Posterior cingulate gyrus (tissue), 11 donors: ENCODE results near the gene NFE2L3.
"Not testable (repeated sequence)": the region's sequence is repeated elsewhere in the genome, so short reads cannot be mapped to it uniquely, and the experiment has no call there.

Experiments used
- DNase-seq, 10 donors: peaks; one replicate each; pipeline versions ENCODE4 v3.0.0 to v3.0.0-alpha.2; 2020 to 2021; ENCODE audit warnings: mixed read lengths in 3 of 10
- intact Hi-C: fragments of 100-400 bp; cut with DNase I; formaldehyde crosslinking; loops from one replicate; pipeline ENCODE4 v1.15.1; 2023

NFE2L3 gene

DNA sequence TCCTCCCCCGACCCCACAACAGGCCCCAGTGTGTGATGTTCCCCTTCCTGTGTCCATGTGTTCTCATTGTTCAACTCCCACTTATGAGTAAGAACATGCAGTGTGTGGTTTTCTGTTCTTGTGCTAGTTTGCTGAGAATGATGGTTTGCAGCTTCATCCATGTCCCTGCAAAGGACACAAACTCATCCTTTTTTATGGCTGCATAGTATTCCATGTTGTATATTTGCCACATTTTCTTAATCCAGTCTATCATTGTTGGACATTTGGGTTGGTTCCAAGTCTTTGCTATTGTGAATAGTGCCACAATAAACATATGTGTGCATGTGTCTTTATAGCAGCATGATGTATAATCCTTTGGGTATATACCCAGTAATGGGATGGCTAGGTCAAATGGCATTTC, 11.8 kb downstream of the NFE2L3 start:
- DNase-seq, intact Hi-C loops: not testable (repeated sequence)

GRCh38 chr7:26165950-26166683, 14.1 kb downstream of the NFE2L3 start:
- DNase-seq: no peak
- intact Hi-C loops: no loop called here

- intact Hi-C loops: no loop called here
- no peak for DNase-seq
These were observed 14.8 kb downstream of the NFE2L3 start for GRCh38 chr7:26166684-26167266.

DNA sequence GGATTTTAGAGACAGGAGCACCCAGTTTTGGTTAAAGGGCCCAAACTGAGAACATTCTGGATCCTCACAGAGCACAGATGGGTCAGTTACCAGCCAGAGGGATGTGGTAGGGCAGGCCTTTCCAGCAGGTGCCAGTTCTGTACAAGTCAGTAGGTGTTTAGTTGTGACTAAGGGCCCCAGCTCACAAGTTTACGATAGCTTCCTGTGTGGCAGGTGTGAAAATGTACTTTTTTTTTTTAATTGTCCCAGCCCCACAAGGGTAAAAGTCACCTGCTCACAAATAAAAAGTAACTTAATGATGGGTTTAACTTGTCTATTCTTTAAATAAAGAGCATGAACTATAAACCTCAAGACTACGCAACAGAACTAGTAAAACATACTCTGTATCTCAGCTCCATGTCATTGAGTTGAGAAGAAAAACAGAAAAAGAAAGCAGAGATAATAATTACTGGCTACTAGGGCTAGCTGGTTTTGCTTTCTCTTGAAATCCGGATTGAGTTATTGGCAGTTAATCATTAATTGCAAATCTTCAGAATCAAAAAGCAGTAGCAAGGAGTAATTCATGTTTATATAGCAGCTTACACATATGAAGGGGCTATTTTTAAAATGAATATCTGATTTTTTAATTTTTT, 15.4 kb downstream of the NFE2L3 start:
- intact Hi-C loops: no loop called here
- no peak for DNase-seq

GRCh38 chr7:26168458-26169023, 16.5 kb downstream of the NFE2L3 start:
- intact Hi-C loops: no loop called here
- no peak for DNase-seq

DNA sequence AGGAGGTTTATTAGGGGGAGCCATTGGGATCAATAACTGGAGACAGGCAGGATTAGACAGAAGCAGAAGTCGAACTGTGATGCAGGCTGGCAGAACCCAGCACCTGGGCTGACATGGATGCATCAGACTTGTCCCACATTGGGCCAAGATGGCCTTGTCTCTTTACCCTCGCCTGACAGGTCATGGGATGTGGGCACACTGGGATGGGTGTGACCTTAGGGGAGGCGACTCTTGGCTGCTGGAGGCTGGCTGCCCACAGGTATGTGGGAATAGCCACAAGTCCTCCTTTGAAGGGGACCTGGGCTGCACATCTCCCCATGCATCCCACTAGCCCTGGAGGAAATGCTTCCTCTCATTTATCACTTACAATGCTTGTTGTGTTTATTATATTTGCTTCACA, 17.3 kb downstream of the NFE2L3 start:
- intact Hi-C loops: no loop called here
- no peak for DNase-seq

DNA sequence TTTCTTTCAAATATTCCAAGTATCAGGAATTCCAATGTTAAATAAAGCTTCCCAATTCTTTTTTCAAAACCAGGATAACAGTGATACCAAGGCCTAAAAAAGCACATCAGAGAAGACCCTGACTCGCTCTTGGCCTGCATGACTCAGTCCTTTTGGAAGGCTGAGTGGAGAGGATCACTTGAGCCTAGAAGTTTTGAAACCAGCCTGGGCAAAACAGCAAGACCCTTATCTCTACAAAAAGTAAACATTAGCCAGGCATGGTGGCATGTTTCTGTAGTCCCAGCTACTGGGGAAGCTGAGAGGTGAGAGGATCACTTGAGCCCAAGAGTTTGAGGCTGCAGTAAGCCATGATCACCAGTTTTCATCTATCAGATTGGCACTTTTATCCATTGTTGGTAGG, 18.7 kb downstream of the NFE2L3 start:
- DNase-seq: no peak
- intact Hi-C loops: no loop called here

- no peak for DNase-seq
- intact Hi-C loops: no loop called here
These were observed 19.6 kb downstream of the NFE2L3 start for GRCh38 chr7:26171601-26172000.

GRCh38 chr7:26172048-26172447, 20.1 kb downstream of the NFE2L3 start:
- DNase-seq: no peak
- intact Hi-C loops: no loop called here

DNA sequence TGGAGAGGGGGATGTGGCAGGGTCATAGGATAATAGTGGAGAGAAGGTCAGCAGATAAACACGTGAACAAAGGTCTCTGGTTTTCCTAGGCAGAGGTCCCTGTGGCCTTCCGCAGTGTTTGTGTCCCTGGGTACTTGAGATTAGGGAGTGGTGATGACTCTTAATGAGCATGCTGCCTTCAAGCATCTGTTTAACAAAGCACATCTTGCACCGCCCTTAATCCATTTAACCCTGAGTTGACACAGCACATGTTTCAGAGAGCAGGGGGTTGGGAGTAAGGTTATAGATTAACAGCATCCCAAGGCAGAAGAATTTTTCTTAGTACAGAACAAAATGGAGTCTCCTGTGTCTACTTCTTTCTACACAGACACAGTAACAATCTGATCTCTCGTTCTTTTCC, 23.9 kb downstream of the NFE2L3 start:
- intact Hi-C loops: not testable (repeated sequence)

DNA sequence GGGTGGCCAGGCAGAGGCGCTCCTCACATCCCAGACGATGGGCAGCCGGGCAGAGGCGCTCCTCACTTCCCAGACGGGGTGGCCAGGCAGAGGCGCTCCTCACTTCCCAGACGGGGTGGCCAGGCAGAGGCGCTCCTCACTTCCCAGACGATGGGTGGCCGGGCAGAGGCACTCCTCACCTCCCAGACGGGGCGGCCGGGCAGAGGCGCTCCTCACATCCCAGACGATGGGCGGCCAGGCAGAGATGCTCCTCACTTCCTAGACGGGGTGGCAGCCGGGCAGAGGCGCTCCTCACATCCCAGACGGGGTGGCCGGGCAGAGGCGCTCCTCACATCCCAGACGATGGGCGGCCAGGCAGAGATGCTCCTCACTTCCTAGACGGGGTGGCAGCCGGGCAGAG, 24.7 kb downstream of the NFE2L3 start:
- intact Hi-C loops, DNase-seq: not testable (repeated sequence)

More for the DNA sequence above, 23.9 kb downstream of the NFE2L3 start:
- not testable (repeated sequence) for DNase-seq

DNA sequence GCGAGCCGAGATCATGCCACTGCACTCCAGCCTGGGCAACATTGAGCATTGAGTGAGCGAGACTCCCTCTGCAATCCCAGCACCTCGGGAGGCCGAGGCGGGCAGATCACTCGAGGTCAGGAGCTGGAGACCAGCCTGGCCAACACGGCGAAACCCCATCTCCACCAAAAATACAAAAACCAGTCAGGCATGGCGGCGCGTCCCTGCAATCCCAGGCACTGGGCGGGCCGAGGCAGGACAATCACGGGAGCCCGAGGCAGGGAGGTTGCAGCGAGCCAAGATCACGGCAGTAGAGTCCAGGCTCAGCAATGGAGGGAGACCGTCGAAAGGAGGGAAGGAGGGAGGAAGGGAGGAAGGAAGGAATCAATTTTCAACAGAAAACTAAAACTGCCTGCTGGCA, 25.3 kb downstream of the NFE2L3 start:
- intact Hi-C loops, DNase-seq: not testable (repeated sequence)

DNA sequence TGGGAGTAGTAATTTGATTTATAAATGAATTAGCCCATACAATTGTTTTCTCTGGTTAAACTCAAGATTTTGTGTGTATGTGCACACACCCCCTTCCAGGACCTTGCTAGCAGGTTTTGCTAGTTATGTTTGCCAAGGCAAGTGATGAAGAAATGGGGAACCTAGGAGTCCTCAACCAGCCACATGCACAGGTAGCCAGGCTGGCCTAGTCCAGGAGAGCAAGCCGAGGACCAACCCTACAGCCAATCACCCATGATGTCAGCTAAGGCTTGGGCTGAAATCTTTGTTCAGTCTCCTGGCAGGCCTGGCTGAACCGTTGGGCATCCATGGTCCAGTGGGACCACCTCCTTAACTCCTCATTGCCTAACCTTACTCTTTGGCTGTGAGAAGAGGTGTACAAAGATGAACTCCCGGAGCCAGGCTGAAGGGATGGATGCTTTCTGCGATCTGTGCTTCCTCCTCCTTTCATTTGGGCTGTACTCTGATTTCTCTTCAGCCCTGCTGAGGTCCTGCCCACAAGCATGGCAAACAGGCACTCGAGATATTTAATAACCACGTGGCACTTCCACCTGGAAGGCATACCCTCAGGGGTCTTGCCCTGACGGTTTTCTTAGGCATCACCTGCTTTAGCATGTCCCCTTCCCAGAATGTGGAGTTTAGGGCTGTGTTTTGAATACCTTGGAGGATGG, 26.4 kb downstream of the NFE2L3 start:
- no peak for DNase-seq
- intact Hi-C loops: no loop called here

- no peak for DNase-seq
- intact Hi-C loops: no loop called here
These were observed 27.4 kb downstream of the NFE2L3 start for GRCh38 chr7:26179422-26179821.

DNA sequence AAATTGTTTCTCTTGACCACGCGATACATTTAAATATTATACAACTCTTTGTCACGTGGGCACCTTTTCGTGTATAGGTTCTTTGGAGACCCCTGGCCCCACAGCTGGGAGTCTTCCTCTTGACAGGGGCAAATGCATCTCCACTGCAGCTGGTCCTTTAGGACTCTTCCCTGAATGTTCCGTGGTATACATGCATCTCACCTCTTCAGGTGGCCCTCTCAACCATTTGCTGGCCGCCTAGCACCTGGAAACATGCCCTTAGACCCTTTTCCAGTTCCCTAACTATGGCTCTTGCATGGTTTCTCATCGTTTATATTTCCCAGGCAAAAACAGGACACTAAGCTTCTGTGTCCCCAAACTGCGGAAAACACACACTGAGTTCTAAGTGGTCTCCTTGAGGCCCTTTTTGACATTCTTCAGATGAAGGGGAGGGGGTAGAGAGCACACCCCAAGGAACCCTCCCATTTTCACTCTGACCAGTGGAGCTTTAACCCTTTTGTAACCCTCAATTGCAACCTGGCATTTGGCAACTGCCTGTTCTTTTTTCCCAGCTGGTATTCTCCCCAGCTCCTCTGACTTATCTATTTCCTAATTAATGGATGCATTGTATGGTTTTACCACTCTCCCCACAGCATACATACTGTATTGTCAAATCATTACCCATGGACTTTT, 28.0 kb downstream of the NFE2L3 start:
- intact Hi-C loops: no loop called here
- DNase-seq: no peak

GRCh38 chr7:26180792-26181198, 28.8 kb downstream of the NFE2L3 start:
- DNase-seq: no peak
- intact Hi-C loops: no loop called here

GRCh38 chr7:26181474-26182227, 29.7 kb downstream of the NFE2L3 start:
- intact Hi-C loops: no loop called here
- DNase-seq: no peak

- intact Hi-C loops: no loop called here
These were observed 30.3 kb downstream of the NFE2L3 start for GRCh38 chr7:26182283-26182682.

GRCh38 chr7:26182706-26183105, 30.7 kb downstream of the NFE2L3 start:
- intact Hi-C loops: no loop called here
- DNase-seq: no peak

More at GRCh38 chr7:26182283-26182682, 30.3 kb downstream of the NFE2L3 start:
- no peak for DNase-seq
